Effector CD4-positive, alpha-beta T cell (primary cell): ENCODE data around the gene ATP5F1A.
A peak's percentile ranks its signal among the peaks of the same experiment; 100 is the strongest.
"Not testable (repeated sequence)": the region's sequence is repeated elsewhere in the genome, so short reads cannot be mapped to it uniquely, and the experiment has no call there.

Source experiments
- DNase-seq: peaks from one replicate; pipeline ENCODE4 v3.0.0-alpha.2; 2020
- total RNA-seq: gene quantifications from one replicate; lab custom pipeline; 2026; lab: John Stamatoyannopoulos, UW

The ATP5F1A gene
- total RNA-seq = 194 reads per million, percentile 92 among the genes with 10 or more reads in this experiment

- DNase-seq = peak; percentile 79
These were observed at the start of gene ATP5F1A for GRCh38 chr18:46097801-46098615. Gene ATP5F1A (minus strand): TSS chr18:46098296. CDS start chr18:46098231, 65 bp downstream.

GRCh38 chr18:46141199-46141598 is 43.1 kb upstream of the ATP5F1A start:
- DNase-seq = no peak

DNA sequence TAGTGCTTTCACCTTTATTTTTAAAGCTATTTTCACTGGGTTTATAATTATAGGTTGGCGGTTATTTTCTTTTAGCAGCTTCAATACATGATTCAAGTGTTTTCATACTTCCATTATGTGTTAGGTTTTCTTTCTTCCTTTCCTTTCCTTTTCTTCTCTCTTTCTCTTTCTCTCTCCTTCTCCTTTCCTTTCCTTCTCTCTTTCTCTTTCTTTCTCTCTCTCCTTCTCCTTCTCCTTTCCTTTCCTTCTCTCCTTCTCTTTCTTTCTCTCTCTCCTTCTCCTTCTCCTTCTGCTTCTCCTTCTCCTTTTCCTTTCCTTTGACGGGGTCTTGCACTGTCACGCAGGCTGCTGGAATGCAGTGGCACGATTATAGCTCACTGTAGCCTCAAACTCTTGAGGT is 42.1 kb upstream of the ATP5F1A start:
- DNase-seq = no peak

- no peak for DNase-seq
These were observed 37.0 kb upstream of the ATP5F1A start for GRCh38 chr18:46134920-46135675.

DNA sequence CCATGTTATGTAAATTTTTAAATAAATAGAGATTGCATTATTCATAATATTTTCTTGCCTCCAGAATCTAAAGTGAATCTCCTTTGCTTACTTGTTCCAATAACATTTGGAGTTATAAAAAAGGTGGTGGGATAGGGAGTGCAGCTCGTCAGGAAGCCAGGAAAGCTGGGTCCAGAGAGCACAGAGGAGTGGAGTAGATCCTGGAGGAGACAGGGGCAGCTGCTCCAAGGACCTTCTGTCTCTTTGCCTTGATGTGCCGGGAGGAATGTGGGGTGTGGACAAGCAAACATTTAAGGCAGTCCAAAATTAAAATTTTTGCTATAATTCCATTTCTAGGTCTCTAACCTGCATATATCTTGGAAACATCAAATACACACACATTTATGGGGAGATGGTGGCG is 35.4 kb upstream of the ATP5F1A start:
- no peak for DNase-seq

DNA sequence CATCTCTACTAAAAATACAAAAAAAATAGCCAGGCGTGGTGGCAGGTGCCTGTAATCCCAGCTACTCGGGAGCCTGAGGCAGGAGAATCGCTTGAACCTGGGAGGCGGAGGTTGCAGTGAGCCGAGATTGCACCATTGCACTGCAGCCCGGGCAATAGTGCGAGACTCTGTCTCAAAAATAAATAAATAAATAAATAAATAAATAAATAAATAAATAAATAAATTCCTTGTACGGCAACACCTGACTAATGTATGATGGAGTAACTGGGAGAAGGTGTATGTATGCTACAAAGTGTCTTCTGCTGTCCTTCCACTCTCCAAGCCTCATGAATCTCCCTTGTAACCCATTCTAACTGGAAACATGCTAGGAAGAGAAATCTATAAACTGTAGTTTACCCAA is 32.5 kb upstream of the ATP5F1A start:
- not testable (repeated sequence) for DNase-seq

- DNase-seq = no peak
These were observed 32.0 kb upstream of the ATP5F1A start for GRCh38 chr18:46130061-46130460.

- not testable (repeated sequence) for DNase-seq
These were observed 28.5 kb upstream of the ATP5F1A start for GRCh38 chr18:46126625-46127024.

DNA sequence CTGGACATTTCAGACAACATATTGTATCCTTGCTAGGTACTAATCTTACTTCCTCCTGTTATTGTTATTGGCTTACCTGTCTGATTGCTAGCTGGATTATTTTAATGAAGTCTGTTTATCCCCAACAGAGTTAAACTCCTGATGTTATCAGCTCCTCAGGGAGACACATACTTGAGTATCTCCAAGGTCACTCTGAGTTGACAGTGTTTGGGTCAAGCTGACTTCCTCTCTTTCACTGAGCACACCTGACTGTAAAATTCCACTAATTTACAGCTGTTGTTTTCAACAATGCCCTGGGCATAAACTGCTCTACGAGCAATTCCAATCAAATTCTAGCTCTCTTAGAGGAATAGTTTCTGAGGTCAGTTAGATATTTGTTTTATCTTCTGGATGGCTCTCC is 15.7 kb upstream of the ATP5F1A start:
- no peak for DNase-seq

- DNase-seq = no peak
These were observed 12.3 kb upstream of the ATP5F1A start for GRCh38 chr18:46110406-46110805.

DNA sequence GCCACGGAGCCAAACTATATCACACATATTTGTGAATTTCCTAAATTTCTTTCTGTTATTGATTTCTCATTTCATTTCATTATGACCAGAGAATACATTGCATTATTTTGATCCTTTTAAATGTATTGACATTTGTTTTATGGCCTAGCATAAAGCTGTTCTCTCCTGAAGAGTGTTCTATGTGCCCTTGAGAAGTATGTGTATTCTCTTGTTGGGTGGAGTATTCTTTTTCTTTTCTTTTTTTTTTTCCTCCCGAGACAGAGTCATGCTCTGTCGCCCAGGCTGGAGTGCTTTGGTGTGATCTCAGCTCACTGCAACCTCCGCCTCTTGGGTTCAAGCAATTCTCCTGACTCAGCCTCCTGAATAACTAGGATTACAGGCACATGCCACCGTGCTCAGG is 11.3 kb upstream of the ATP5F1A start:
- no peak for DNase-seq

- DNase-seq = peak; percentile 76
These were observed 6.2 kb upstream of the ATP5F1A start, which contains the start of gene HAUS1 for GRCh38 chr18:46104128-46104911. Gene HAUS1 (plus strand): TSS chr18:46104385. CDS start chr18:46104412, 27 bp downstream.

DNA sequence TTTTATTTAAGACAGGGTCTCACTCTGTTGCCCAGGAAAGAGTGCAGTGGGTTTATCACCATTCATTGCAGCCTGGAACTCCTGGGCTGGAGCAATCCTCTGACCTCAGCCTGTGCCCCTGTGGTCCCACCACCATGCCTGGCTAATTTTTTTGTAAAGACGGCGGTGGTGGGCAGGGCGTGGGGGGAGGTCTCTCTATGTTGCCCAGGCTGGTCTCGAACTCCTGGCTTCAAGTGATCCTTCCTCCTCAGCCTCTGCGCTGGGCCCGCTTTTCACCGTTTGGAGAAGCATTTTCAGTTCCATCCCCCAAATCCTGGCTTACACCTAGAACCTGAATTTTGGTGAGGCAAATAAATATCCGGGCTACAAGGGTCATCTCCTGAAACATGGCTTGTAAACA is 1.4 kb upstream of the ATP5F1A start:
- DNase-seq = no peak

DNA sequence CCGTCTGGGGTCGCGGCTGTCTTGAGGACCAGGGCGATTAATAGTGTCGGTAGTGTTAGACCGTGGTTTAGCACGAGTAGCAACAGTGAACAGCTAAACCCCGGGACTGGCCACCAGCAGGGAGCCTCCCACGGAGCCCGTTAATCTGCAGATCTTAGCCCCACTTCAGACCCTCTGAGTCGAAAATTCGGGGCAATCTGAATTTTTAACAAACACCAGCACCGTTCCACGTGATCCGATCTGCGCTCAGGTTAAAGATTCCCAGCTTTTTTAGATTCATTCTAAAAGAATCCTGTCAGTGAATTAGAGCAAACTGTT is 479 bp upstream of the ATP5F1A start:
- no peak for DNase-seq

- DNase-seq = no peak
These were observed 680 bp downstream of the ATP5F1A start for GRCh38 chr18:46097431-46097800.

DNA sequence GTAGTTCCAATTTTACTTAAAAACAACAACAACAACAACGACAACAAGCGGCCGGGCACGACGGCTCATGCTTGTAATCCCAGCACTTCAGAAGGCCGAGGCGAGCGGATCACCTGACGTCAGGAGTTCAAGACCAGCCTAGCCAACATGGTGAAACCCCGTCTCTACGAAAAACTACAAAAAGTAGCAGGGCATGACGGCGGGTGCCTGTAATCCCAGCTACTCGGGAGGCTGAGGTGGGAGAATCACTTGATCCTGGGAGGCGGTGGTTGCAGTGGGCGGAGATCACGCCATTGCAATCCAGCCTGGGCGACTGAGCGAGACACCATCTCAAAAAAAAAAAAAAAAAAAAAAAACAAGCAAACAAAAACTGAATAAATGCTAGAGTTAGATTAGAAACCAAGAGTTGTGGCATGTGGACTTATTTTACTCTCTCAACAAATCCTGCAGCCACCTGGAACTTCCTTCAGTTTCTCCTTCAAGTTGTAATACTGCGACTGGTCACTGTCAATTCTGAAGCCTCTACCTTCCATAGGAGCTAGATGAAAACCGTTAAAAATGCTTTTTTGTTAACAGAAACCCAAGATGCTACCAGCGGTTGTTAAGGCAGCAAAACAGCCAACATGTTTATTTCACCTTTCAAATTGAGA is 1.3 kb downstream of the ATP5F1A start:
- no peak for DNase-seq

- DNase-seq = no peak
These were observed 2.6 kb downstream of the ATP5F1A start for GRCh38 chr18:46095532-46095931.

DNA sequence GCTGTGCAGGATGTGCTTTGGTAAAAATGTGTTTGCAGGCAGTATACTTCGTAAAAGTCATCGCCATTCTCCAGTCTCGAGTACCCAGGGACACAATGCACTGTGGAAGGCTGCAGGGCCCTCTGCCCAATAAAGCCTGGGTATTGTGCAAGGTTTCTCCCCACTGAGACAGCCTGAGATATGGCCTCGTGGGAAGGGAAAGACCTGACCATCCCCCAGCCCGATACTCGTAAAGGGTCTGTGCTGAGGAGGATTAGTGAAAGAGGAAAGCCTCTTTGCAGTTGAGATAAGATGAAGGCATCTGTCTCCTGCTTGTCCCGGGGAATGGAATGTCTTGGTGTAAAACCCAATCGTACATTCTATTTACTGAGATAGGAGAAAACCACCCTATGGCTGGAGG is 9.6 kb downstream of the ATP5F1A start:
- DNase-seq = not testable (repeated sequence)

DNA sequence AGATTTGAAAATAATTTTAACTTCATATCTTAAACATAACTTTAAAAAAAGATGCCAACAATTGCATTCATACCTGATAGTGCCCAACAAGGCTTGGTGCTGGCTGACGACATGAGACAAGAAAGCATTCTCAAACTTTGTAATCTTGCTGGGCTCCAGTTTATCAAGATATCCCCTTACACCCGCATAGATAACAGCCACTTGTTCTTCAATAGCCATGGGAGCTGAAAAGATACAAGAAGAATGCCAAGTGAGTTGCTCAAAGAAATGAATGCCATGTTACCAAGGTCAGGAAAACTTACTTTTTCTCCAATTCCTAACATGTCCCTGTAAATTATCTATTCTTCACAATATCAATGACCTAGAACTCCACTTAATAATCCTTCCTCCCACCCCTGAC is 13.7 kb downstream of the ATP5F1A start:
- DNase-seq = no peak

DNA sequence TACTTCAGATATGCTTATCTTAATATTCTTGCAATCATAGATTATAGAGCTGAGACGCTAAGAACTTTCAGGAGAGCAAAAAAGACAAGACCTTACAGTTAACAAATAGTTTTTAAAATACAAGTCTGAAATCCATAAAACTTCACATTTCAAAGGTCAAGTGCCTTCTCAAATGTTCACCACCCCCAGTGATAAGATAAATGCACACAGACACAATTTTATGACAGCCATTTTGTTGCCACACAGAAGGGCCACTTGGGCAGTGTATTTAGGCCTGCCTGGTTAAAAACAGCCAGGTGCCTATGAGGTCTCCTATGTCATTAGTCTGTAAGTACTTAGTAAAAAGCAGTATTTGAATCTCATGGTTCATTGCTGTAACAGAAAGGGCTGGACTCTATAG is 17.9 kb downstream of the ATP5F1A start:
- no peak for DNase-seq

DNA sequence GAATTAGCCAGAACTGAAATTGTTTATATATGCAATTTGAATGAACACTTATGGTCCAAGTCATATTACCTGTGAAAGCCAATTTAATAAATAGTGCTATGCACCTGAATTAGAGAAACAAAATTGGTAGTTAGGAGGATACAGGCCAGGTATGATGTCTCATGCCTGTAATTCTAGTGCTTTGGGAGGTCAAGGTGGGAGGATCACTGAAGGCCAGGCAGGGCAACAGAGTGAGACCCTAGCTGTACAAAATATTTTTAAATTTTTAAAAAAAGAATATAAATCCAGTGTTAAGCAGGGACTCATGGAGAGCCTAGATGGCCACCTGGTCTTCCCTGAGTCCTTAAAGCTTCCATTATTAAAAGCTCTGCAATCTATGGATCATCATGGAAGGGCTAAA is 18.8 kb downstream of the ATP5F1A start:
- DNase-seq = no peak

DNA sequence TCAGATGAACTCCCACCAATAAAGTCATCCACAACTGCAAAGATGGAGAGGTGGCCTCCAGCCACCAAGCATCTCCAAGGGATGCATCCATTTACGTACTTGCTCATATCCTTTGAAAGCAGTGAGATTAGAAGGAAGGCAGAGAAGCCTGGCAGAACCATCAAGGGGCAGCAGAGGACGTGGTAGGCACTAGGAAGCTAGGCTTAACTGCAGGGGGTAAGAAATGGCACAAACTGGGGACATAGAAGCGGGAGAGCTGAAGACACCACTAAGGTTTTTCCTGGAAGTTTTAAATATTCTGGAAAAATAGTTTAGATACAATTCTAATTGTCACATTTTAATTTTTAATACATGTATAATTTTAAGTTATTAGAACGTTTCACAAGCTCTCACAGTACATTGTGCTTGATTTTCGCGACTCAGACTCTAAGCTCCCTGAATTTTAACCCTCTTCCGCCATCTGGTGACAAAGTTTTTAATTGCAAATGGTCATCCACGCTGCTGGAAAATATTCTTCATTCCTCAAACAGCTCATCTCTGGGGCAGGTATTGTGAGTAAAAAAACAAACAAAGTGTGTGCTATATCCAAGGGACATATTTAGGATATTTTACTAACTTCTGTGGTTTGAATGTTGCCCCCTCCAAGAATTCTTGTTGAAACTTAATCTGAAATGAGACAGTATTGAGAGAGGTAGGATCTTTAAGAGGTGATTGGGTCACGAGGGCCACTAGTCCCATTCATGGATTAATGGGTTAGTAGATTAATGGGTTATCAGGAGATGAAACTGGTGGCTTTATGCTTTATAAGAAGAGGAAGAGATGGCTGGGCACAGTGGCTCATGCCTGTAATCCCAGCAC is 24.4 kb downstream of the ATP5F1A start:
- peak; percentile 54 for DNase-seq
